Fibroblast of villous mesenchyme (primary cell): ENCODE data around the gene MMP24. TPM values are rescaled to one million over a fixed set of nuclear protein-coding genes. Genes with fewer than 3 reads are reported as not detected.

Source experiments
- DNase-seq: peaks from one replicate; pipeline ENCODE4 v3.0.0-alpha.2; 2010; ENCODE audit warnings: low read depth
- H3K4me3 ChIP-seq: 2 replicates; pipeline ENCODE4 v1.5.1; 2011; ENCODE audit warnings: low read depth, mild to moderate bottlenecking, low read length
- total RNA-seq: library from RNA; depleted of rRNA; stranded (reverse); fragments of >200 nt; gene quantifications from 2 replicates; pipeline ENCODE4 v1.2.3, GENCODE V29; 2012
- TF ChIP-seq, protein P1 (sequence below): IDR thresholded peaks from 2 replicates; pipeline ENCODE4 v1.5.1; 2012; ENCODE audit warnings: low read depth, mild to moderate bottlenecking, low read length; ENCODE audit not compliant: insufficient read depth

MMP24 gene
- total RNA-seq, 1 donor: 0.43 TPM

DNA sequence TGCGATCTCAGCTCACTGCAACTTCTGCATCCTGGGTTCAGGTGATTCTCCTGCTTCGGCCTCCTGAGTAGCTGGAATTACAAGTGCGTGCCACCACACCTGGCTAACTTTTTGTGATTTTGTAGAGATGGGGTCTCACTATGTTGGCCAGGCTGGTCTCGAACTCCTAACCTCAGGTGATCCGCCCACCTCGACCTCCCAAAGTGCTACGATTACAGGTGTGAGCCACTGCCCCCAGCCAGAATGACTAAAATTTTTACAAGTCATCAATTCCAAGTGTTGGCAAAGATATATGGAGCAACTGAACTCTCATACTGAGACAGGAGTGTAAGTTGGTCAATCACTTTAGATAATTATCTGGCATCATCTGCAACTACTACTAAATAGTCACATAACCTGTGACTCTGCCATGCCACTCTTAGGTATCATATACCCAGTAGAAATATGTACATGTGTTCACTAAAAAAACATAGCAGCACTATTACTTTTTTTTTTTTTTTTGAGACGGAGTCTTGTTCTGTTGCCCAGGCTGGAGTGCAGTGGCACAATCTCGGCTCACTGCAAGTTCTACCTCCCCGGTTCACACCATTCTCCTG lies 55.1 kb downstream of the MMP24 start:
- TF ChIP-seq, protein P1, sequence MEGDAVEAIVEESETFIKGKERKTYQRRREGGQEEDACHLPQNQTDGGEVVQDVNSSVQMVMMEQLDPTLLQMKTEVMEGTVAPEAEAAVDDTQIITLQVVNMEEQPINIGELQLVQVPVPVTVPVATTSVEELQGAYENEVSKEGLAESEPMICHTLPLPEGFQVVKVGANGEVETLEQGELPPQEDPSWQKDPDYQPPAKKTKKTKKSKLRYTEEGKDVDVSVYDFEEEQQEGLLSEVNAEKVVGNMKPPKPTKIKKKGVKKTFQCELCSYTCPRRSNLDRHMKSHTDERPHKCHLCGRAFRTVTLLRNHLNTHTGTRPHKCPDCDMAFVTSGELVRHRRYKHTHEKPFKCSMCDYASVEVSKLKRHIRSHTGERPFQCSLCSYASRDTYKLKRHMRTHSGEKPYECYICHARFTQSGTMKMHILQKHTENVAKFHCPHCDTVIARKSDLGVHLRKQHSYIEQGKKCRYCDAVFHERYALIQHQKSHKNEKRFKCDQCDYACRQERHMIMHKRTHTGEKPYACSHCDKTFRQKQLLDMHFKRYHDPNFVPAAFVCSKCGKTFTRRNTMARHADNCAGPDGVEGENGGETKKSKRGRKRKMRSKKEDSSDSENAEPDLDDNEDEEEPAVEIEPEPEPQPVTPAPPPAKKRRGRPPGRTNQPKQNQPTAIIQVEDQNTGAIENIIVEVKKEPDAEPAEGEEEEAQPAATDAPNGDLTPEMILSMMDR: no peak
- DNase-seq: no peak
- H3K4me3 ChIP-seq: no peak overlapping the region

- no peak for DNase-seq
- peak overlapping the region; percentile 92 for H3K4me3 ChIP-seq
- TF ChIP-seq, protein P1: no peak
These were observed 57.2 kb downstream of the MMP24 start for GRCh38 chr20:35283441-35284266.

- H3K4me3 ChIP-seq: peak within 1 kb of the TSS; percentile 92
- TF ChIP-seq, protein P1: no peak
- DNase-seq: peak; percentile 84
These were observed 57.9 kb downstream of the MMP24 start, which contains the start of gene EIF6 for GRCh38 chr20:35284267-35284991. TSS of gene EIF6 (minus strand) at chr20:35284772. CDS start at chr20:35284487, 285 bp downstream.

DNA sequence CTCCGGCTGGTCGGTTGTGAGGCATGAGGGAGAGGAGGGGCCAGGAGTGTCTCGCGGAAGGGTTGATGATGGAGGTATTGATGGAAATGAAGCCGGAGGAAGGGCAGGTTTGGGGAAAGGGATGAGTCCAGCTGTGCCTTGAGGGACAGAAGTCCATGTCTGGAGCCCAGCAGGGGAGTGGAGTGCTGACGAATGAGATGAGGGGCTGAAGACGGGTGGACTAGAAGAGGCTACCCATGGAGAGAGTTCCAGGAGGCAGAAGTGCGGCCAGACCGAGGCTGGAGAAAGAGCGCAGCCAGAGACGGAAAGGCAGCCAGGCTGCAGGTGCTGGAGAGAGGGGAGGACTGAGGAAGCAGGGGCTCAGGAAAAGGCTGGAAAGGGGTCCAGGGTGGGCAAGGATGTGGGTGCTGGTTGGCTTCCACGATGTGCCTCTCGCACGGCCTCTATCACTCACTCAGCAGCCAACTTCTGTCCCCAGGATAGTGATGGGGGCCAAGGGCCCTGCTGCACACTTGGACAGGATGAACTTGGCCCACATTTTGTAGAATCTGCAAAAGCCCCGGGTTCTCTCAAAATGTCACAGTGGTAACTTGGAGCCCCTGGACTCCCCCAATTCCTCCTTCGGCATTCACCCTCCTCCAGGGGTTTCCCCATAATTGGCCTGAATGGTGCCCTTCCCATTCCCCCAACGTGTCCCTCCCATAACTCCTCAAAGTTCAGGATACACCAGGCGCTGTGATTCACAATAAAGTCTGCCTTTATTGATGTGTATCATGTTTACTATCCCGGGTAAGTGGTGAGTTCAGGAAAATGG lies 58.7 kb downstream of the MMP24 start:
- H3K4me3 ChIP-seq: peak overlapping the region; percentile 92
- TF ChIP-seq, protein P1: no peak
- no peak for DNase-seq

DNA sequence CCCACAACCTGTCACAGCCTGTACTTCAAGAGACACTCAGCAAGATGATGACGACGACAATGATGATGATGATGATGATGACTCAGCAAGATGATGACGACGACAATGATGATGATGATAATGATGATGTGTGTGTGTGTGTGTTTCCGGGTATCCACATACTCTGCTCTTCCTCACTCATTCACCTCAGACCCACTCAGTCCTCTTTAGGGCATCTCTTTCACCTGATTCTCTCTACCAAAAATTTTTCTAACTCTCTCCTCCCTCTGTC lies 59.3 kb downstream of the MMP24 start:
- H3K4me3 ChIP-seq: no peak overlapping the region
- DNase-seq: no peak
- TF ChIP-seq, protein P1: no peak
